B cell (primary cell): ENCODE data around the gene TOLLIP.

Experiments
- EZH2 ChIP-seq: IDR thresholded peaks from 2 replicates; pipeline ENCODE4 v1.6.1; 2012; ENCODE audit warnings: borderline replicate concordance, low read depth, mild to moderate bottlenecking, moderate library complexity, low read length; ENCODE audit not compliant: insufficient read depth, poor library complexity, severe bottlenecking
- TF ChIP-seq, protein P1 (sequence below): fragments of 200-600 bp; IDR thresholded peaks from one replicate; pipeline ENCODE4 v1.8.0; 2022; ENCODE audit warnings: antibody characterized with exemption, mild to moderate bottlenecking

GRCh38 chr11:1232021-1232882 is 77.2 kb downstream of the TOLLIP start:
- TF ChIP-seq, protein P1, sequence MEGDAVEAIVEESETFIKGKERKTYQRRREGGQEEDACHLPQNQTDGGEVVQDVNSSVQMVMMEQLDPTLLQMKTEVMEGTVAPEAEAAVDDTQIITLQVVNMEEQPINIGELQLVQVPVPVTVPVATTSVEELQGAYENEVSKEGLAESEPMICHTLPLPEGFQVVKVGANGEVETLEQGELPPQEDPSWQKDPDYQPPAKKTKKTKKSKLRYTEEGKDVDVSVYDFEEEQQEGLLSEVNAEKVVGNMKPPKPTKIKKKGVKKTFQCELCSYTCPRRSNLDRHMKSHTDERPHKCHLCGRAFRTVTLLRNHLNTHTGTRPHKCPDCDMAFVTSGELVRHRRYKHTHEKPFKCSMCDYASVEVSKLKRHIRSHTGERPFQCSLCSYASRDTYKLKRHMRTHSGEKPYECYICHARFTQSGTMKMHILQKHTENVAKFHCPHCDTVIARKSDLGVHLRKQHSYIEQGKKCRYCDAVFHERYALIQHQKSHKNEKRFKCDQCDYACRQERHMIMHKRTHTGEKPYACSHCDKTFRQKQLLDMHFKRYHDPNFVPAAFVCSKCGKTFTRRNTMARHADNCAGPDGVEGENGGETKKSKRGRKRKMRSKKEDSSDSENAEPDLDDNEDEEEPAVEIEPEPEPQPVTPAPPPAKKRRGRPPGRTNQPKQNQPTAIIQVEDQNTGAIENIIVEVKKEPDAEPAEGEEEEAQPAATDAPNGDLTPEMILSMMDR: no peak
- TF ChIP-seq EZH2: no peak
